Lung (tissue), 12 donors: Measurements from ENCODE around the gene IQSEC1. TPM values are rescaled to one million over a fixed set of nuclear protein-coding genes. Genes with fewer than 3 reads are reported as not detected.

Experiments
- ATAC-seq: fragments of 200-7000 bp; cut with Tn5 transposase; one replicate; pipeline ENCODE4 v1.9.1; 2020; ENCODE audit warnings: moderate number of reproducible peaks; ENCODE audit not compliant: insufficient read depth, low FRiP score
- DNase-seq, 3 donors: peaks; one replicate each; pipeline ENCODE4 v3.0.0-alpha.2; 2013 to 2017
- H3K27ac ChIP-seq, 2 donors: one replicate each; pipeline ENCODE4 v1.5.1; 2013; ENCODE audit warnings: mild to moderate bottlenecking in 2 of 2, moderate library complexity in 2 of 2, control low read depth in 1 of 2, inconsistent platforms in 1 of 2, low read depth in 1 of 2, low read length in 1 of 2
- H3K27me3 ChIP-seq, 3 donors: one replicate each; pipeline ENCODE4 v1.5.1; 2013; ENCODE audit warnings: low read length in 2 of 3; ENCODE audit not compliant: control insufficient read depth in 3 of 3, insufficient read depth in 3 of 3
- H3K36me3 ChIP-seq, 4 donors: one replicate each; pipeline ENCODE4 v1.5.1; 2013; ENCODE audit warnings: low read length in 4 of 4, mild to moderate bottlenecking in 1 of 4, moderate library complexity in 1 of 4; ENCODE audit not compliant: control insufficient read depth in 4 of 4, insufficient read depth in 4 of 4
- H3K4me1 ChIP-seq, 5 donors: one replicate each; pipeline ENCODE4 v1.5.1; 2013; ENCODE audit warnings: low read length in 5 of 5, mild to moderate bottlenecking in 2 of 5, moderate library complexity in 1 of 5; ENCODE audit not compliant: control insufficient read depth in 5 of 5, insufficient read depth in 5 of 5
- H3K4me3 ChIP-seq: one replicate; pipeline ENCODE4 v1.5.1; 2013; ENCODE audit warnings: mild to moderate bottlenecking, control low read depth, moderate library complexity
- H3K9ac ChIP-seq, 2 donors: one replicate each; pipeline ENCODE4 v1.5.1; 2013; ENCODE audit warnings: low read length in 2 of 2, control low read depth in 1 of 2; ENCODE audit not compliant: insufficient read depth in 1 of 2
- H3K9me3 ChIP-seq, 4 donors: one replicate each; pipeline ENCODE4 v1.5.1; 2013; ENCODE audit warnings: low read length in 3 of 4, mild to moderate bottlenecking in 1 of 4, moderate library complexity in 1 of 4; ENCODE audit not compliant: control insufficient read depth in 4 of 4, insufficient read depth in 3 of 4
- WGBS, 2 donors: extraction: QIAGEN DNeasy Blood & Tissue Kit; methylation state at CpG; one replicate each; pipeline ENCODE4 v1.1.7; 2013; 5-methylcytosine and 5-hydroxymethylcytosine counted together
- polyA plus RNA-seq, 2 donors: library from polyadenylated mRNA; stranded (reverse); fragments of 200-250 nt; gene quantifications; one replicate each; pipeline ENCODE4 v1.2.1, GENCODE V29; 2013
- total RNA-seq, 2 donors: library from RNA; depleted of rRNA in 1 of 2; stranded (reverse); fragments of >200 nt in 1 of 2; gene quantifications; one replicate each; pipeline ENCODE4 v1.2.1, GENCODE V29; 2014 to 2021
- TF ChIP-seq, protein P1 (sequence below): IDR thresholded peaks from 2 replicates; pipeline ENCODE4 v1.5.1; 2012; ENCODE audit warnings: mild to moderate bottlenecking; ENCODE audit errors: control extremely low read depth, extremely low read depth
- donor health status: control.
- donor health status: control.
- donor health status: Bipolar disorder and iron deficiency.
- donor health status: healthy.
- donor health status: DM: yes; HTN: yes; CAD: no.

IQSEC1 gene
- total and polyA plus RNA-seq, 4 donors, result 13.9 to 69.1 (median 31.1) TPM

DNA sequence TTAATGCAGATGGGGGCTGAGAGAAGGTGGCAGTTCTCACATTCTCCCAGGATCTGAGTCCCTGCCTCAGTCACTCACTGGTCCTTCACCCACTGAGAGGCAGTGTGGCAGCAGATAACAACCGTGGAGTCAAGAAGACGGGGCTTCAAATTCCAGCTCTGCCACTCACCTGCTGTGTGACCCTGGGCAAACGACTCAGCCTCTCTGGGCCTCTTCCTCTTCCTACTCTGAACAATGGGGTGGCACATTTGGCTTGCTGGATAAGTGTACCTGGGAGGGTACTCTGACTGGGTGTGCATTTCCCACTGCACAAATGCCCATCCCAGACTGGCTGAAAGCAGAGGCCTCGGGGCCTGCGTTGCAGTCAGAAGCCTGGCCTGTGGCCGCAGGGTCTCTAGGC, 10.0 kb upstream of the IQSEC1 start:
- H3K4me3 ChIP-seq, result no peak overlapping the region
- peaks cover 0 to 2% (median 0%) of the 10 kb centered on the region in 5 donors for H3K4me1 ChIP-seq
- TF ChIP-seq, protein P1, sequence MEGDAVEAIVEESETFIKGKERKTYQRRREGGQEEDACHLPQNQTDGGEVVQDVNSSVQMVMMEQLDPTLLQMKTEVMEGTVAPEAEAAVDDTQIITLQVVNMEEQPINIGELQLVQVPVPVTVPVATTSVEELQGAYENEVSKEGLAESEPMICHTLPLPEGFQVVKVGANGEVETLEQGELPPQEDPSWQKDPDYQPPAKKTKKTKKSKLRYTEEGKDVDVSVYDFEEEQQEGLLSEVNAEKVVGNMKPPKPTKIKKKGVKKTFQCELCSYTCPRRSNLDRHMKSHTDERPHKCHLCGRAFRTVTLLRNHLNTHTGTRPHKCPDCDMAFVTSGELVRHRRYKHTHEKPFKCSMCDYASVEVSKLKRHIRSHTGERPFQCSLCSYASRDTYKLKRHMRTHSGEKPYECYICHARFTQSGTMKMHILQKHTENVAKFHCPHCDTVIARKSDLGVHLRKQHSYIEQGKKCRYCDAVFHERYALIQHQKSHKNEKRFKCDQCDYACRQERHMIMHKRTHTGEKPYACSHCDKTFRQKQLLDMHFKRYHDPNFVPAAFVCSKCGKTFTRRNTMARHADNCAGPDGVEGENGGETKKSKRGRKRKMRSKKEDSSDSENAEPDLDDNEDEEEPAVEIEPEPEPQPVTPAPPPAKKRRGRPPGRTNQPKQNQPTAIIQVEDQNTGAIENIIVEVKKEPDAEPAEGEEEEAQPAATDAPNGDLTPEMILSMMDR, result no peak
- no peaks in the 10 kb centered on the region for H3K9me3 ChIP-seq
- peaks cover 0 to 5% (median 0%) of the 10 kb centered on the region in 3 donors for H3K27me3 ChIP-seq
- no peak for ATAC-seq
- no peak overlapping the region for H3K9ac ChIP-seq
- H3K27ac ChIP-seq, result no peak overlapping the region
- no peak for DNase-seq
- 85 to 86% methylated on average over 6 of the region's 6 CpGs for WGBS, 2 donors
- H3K36me3 ChIP-seq, result no peaks in the 10 kb centered on the region

DNA sequence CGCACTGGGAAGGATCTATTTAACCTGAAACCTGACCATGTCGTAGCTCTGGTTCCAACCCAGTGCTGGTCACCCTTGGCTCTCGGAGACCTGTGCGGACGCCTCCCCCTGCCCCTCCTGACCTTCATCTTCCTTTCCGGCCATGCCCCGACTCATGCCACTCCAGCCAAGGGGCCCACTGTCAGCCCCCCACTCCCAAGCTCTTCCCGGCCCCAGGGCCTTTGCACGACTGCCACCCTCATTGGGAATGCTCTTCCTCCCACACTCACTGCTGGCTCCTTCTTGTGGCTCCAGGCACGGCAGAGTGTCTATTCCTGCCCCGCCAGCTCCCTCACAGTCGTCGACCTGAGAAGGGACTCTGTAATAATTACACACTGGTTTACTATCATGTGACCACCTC, 9.4 kb upstream of the IQSEC1 start:
- DNase-seq (no peak), ATAC-seq (no peak)
- WGBS, 2 donors, result 89 to 94% methylated on average over 13 of the region's 13 CpGs
- Histone ChIP-seq H3K9me3 (no peaks in the 10 kb centered on the region), H3K36me3 (no peaks in the 10 kb centered on the region), H3K9ac (no peak overlapping the region), H3K4me1 (peaks cover 0 to 2% (median 0%) of the 10 kb centered on the region in 5 donors), H3K4me3 (no peak overlapping the region), H3K27me3 (peaks cover 0 to 5% (median 0%) of the 10 kb centered on the region in 3 donors), H3K27ac (no peak overlapping the region)
- TF ChIP-seq, protein P1, result no peak

DNA sequence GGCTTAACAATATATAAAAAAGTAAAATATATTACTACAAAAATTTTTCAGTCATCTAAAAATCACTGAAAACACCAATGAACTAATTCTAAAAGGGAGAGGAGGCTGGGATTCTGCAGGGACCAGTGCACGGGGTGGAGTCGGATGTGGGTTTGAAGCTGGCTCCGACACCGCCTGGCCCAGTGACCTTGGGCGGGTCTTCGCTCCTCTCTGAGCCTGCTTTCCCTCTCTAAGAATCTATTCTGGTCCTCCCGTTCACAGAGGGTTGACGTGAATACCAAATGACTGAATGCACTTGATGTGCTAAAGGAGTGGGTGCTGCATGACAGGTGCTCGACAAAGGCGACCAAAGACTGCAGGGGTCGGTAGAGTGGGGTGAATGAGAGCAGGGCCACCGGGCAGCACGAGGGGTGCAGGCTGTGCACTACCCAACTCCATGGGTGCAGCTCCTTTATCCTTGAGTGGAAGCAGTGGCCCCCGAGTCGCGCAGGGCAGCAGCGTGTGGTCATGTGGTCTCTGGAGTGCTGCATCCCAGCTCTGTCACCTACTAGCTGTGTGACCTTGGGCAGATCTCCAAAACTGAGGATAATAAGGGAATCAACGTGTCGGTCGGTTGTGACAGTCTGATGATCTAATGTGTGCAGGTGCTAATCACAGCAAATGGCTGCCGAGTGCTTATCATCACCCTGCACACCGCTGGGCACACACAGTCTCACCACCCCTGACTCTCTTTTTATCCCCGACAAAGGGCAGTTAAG, 8.6 kb upstream of the IQSEC1 start:
- TF ChIP-seq, protein P1, result no peak
- ATAC-seq, result no peak
- H3K9ac ChIP-seq, result no peak overlapping the region
- DNase-seq, result no peak
- H3K4me3 ChIP-seq, result no peak overlapping the region
- H3K9me3 ChIP-seq, result no peaks in the 10 kb centered on the region
- H3K27me3 ChIP-seq, result peaks cover 0 to 14% (median 2%) of the 10 kb centered on the region in 3 donors
- no peak overlapping the region for H3K27ac ChIP-seq
- 79 to 87% methylated on average over 23 of the region's 23 CpGs for WGBS, 2 donors
- no peaks in the 10 kb centered on the region for H3K36me3 ChIP-seq
- H3K4me1 ChIP-seq, result peaks cover 0 to 2% (median 0%) of the 10 kb centered on the region in 5 donors

DNA sequence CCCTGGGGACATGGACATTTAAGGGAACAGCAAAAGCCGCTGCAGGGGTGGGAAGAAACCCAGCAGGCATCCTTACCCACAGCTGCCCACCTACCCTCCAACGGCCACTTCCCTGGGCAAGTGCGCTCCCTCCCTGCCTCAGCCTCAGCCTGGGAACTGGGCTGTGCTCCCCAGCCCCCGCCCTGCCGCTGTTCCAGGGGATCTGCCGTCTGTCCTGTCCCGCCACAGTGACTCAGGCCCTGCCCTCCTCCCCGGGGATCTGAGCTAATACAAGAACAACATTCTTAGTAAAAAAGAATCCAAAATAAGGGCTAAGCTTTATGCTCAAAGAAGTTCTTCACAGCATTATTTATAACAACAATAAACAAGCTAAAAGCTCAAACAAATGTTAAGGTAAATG, 7.4 kb upstream of the IQSEC1 start:
- Histone ChIP-seq H3K27me3 (peaks cover 0 to 25% (median 12%) of the 10 kb centered on the region in 3 donors), H3K9me3 (no peaks in the 10 kb centered on the region), H3K36me3 (no peaks in the 10 kb centered on the region), H3K4me3 (no peak overlapping the region), H3K9ac (no peak overlapping the region), H3K27ac (no peak overlapping the region), H3K4me1 (peaks cover 0 to 2% (median 0%) of the 10 kb centered on the region in 5 donors)
- WGBS, 2 donors, result 70 to 71% methylated on average over 8 of the region's 8 CpGs
- DNase-seq (no peak), ATAC-seq (no peak)
- TF ChIP-seq, protein P1, result no peak
